Stimulated activated CD8-positive, alpha-beta memory T cell treated with anti-CD3 and anti-CD28 coated beads, Interleukin-4, amount 100 ng/mL, for 24 hours (primary cell): Measurements from ENCODE around the gene MEIG1.
"Not testable (repeated sequence)": the region's sequence is repeated elsewhere in the genome, so short reads cannot be mapped to it uniquely, and the experiment has no call there.

Experiments used
- DNase-seq: peaks from one replicate; pipeline ENCODE4 v3.0.0-alpha.2; 2020; ENCODE audit warnings: low read depth

The MEIG1 gene

GRCh38 chr10:14954934-14955333 is 4.3 kb upstream of the MEIG1 start:
- no peak for DNase-seq

DNA sequence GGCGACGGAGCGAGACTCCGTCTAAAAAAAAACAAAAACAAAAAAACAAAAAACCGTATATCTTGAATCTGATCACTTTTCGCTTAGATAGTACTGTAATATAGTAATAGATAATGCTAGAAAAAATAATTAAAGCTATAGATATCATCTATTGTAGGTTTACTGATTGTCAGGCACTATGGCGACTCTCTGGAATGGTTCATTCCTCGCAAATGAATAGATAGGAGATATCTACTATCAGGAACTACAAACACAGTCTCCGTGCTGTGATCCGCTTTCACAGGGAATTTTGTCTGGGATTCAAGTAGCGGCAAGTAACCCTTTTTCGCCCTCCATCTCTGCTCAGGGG is 342 bp upstream of the MEIG1 start:
- DNase-seq = no peak

DNA sequence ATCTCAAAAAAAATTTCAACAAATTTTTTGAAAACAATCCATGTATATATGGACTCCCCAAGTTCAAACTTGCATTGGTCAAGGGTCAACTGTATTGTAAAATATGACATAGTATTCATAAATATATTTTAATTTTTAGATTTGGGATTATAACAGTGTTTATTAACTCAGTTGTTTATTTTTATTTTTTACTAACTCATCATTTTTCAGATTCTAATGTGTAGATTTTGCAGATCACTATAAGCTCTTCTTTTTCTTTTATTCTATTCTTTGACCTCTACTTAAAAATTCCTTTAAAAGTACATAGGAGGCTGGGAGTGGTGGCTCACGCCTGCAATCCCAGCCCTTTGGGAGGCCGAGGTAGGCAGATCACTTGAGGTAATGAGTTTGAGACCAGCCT is 8.7 kb downstream of the MEIG1 start:
- DNase-seq = no peak

GRCh38 chr10:14971867-14972448 is 12.8 kb downstream of the MEIG1 start:
- DNase-seq = peak; percentile 36

DNA sequence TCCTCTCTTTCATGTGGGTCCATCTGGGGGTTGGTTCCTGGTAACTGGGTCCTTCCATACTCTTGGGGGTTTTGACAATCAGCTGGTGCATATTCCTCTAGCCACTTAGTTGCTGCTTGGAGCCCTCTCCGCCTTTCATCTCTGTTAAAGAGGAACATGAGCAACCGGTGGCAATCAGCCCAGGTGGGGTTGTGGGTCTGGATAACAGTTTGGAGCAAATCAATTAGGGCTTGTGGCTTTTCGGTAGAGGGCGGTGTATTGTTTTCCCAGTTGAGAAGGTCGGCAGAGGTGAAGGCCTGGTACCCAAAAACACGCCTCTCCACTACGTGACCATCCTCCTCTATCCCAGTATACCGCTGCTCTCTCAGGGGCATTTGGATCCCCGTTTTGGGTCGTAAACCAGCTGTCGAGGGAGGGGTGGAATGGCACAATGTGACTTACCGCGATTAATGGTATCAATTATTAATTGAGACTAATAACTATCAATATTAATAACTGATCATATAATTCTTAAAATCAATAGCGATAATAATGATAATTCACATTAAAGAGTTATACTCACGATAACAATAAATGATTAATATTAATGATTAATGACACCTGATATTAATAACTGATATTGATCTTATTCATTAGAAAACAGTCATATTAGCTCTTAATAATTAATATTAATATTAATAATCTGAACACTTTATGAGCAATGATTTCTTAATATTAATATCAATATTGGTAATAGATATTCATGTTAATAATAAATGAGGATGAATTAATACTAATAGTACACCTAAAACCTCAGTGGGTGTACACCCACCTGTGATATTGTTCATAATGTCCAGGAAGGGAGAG is 15.2 kb downstream of the MEIG1 start:
- not testable (repeated sequence) for DNase-seq

- DNase-seq = no peak
Measured at GRCh38 chr10:14975672-14976273, 16.6 kb downstream of the MEIG1 start.

DNA sequence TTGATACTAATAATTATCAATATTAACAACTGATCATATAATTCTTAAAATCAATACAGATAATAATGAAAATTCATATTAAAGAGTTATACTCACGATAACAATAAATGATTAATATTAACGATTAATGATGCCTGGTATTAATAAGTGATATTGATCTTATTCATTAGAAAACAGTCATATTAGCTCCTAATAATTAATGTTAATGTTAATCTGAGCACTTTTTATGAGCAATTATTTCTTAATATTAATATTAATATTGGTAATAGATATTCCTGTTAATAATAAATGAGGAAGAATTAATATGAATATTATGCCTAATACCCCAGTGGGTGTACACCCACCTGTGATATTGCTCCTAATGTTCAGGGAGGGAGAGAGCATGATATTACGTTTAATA is 23.6 kb downstream of the MEIG1 start:
- DNase-seq = no peak

DNA sequence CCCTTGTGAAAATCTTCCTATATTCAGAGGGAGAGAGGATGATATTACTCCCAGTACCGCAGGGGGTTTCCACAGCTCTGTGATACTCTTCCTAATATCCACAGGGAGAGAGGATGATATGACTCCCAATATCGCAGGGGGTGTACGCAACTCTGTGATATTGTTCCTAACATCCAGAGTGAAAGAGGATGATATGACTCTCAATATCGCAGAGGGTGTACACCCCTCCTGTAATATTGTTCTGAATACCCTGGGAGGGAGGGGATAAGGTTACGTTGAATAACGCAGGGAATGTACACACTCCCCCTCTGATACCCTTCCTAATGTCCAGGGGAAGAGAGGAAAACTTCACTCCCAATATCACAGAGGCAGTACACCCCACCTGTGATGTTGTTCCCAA is 30.4 kb downstream of the MEIG1 start:
- DNase-seq = not testable (repeated sequence)

GRCh38 chr10:14991035-14991749 is 32.0 kb downstream of the MEIG1 start:
- DNase-seq = peak; percentile 40

DNA sequence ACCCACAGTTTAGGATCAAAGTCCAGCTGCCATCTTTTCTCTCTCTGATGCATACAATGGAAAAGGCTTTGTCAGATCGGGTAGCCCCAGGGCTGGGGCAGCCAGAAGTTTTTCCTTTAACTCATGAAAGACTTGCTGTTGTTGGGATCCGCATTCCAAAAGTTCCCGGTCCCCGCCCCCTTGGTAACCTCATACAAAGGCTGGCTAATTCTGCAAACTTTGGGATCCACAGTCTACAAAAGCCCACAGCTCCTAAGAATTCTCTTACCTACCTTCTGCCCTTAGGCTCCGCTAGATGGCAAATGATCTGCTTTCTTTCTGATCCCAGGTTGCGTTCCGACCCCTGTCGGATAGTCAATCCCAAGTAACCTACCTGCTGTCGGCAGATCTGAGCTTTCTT is 33.1 kb downstream of the MEIG1 start:
- DNase-seq = not testable (repeated sequence)

GRCh38 chr10:14993500-14994455 is 34.6 kb downstream of the MEIG1 start:
- not testable (repeated sequence) for DNase-seq

DNA sequence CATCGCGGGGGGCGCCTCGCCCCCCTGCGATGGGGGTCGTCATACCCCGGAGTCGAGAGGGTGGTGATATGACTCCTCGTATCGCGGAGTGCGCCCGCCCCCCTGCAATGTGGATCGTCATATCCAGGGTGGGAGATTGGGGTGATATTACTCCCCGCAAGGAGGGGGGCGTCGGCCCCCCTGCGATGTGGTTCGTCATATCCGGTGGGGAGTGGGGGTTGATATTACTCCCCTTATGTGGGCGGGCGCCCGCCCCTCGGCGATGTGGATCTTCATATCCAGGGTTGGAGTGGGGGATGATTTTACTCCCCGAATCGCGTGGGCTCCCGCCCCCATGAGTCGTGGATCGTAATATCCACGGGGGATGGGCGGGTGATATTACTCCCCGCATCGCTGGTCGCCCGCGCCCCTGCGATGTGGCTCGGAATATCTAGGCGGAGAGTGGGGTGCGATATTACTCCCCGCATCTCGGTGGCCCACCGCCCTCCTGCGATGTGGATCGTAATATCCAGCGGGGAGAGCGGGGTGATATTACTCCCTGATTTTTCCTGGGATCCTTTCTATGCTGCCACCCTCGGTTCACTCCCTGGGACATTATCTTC is 36.9 kb downstream of the MEIG1 start:
- no peak for DNase-seq

GRCh38 chr10:15013530-15013929 is 54.3 kb downstream of the MEIG1 start:
- DNase-seq = not testable (repeated sequence)

DNA sequence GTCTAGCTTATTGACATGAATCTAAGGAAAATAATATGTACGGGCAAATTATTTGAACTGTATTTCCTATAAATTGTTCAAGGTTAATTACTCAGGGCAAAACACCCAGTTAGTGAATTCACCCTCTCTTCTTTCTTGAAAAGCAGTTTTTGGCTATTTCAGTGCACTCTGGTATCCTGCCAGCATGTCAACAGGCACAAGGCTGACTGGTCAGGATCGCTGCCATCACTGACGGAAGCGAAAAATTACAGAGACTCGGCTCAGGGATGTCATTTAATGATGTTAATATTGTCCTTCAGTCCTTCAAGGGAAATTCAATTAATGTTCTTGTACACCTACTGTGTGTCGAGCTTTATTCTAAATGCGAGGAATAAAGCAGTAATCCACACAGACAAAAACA is 56.3 kb downstream of the MEIG1 start:
- no peak for DNase-seq

DNA sequence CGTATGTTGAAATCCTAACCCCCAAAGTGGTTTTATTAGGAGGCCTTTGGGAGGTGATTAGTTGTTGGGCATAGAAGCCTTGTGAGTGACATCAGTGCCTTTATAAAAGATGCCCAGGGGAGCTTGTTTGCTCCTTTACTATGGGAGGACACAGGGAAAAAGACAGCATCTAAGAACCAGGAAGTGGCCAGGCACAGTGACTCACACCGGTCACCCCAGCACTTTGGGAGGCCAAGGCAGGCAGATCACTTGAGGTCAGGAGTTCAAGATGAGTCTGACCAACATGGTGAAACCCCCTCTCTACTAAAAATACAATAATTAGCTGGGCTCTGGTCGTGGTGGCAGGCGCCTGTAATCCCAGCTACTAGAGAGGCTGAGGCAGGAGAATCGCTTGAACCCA is 61.8 kb downstream of the MEIG1 start:
- not testable (repeated sequence) for DNase-seq
